ENCODE data around the gene ARL15.
"Not testable (repeated sequence)": the region's sequence is repeated elsewhere in the genome, so short reads cannot be mapped to it uniquely, and the experiment has no call there.

Gene ARL15

DNA sequence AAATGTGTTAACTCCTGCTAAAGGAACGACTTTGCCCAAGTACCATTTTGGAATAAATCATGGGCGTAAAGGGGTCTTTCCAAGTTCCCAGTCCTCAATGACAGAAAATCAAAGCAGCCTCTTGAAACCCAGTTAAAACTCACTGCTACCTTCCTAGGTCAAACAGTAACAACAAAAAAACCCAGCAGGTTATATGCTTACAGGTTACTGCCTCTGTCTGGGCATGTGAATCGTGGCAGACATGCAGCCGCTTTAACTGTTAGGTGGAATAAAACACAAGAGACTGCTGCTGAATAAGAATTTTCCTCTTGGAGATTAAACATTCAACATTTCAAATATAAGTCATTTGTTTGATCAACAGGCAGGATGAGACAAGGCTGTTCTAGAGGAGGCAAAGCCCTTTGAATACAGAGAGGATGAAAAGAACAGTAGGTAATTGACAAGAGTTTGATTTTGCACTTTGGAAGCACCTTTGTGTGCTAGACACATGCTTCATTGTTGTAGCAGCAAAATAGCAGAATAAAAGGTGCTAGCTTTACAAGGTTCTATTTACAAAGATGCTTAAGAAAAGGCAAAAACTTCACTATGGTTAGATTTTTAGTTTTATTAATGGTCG lies 430.6 kb downstream of the ARL15 start:
- no peak for DNase-seq

DNA sequence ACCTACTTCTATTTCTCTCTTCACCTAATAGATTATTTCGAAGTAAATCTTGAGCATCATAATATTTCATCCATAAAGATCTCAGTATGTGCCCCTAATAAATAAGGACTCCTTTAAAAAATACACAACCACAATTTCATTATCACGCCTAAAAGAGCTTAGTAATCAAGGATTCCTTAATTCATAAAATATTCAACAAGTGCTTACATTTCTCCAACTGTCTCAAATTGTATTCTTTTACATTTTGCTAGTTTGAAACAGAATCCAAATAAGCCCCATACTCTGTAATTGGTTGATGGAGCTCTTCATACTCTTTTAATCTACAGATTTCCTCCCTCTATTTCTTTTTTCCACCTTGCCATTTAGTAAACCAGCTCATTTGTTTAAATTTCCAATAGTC lies 432.4 kb downstream of the ARL15 start:
- no peak for DNase-seq

- DNase-seq, result no peak
These were observed 433.1 kb downstream of the ARL15 start for GRCh38 chr5:53877243-53877642.

DNA sequence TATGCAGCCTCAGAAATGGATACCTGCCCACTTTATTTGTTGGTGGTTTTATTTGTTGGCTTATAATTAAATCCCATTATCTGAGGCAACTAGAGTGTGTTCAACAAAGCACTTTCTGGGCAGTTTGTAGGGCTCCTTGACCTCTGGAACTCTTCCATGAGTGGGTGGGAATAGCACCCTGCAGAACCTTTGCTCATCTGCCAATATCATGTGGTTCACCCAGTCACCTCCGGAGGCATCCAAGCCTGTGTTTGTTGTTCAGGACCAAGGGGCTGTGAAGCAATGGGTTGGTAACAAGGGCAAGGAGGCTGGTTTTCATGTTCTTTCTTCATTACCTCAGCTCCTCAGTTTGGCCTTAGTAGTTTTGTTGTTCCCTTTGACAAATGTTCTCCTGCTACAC lies 436.0 kb downstream of the ARL15 start:
- DNase-seq, result no peak

GRCh38 chr5:53873235-53873634 lies 437.1 kb downstream of the ARL15 start:
- DNase-seq, result no peak

GRCh38 chr5:53871775-53872174 lies 438.6 kb downstream of the ARL15 start:
- no peak for DNase-seq

GRCh38 chr5:53871050-53871449 lies 439.3 kb downstream of the ARL15 start:
- DNase-seq, result no peak

- no peak for DNase-seq
These were observed 451.5 kb downstream of the ARL15 start for GRCh38 chr5:53858700-53859456.

- no peak for DNase-seq
These were observed 453.9 kb downstream of the ARL15 start for GRCh38 chr5:53856506-53856905.

DNA sequence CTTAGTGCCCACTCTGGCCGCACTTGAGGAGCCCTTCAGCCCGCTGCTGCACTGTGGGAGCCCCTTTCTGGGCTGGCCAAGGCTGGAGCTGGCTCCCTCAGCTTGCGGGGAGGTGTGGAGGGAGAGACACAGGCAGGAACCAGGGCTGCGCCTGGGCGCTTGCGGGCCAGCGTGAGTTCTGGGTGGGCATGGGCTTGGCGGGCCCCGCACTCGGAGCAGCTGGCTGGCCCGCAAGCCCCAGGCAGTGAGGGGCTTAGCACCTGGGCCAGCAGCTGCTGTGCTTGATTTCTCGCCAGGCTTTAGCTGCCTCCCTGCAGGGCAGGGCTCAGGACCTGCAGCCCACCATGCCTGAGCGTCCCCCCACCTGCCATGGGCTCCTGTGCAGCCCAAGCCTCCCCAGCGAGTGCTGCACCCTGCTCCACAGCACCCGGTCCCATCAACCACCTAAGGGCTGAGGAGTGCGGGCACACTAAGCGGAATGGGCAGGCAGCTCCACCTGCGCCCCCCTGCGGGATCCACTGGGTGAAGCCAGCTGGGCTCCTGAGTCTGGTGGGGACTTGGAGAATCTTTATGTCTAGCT lies 473.4 kb downstream of the ARL15 start:
- DNase-seq, result not testable (repeated sequence)

GRCh38 chr5:53834500-53834899 lies 475.9 kb downstream of the ARL15 start:
- DNase-seq, result no peak

Data from CD4-positive, alpha-beta T cell treated with Interferon alpha-2 for 1 hour (primary cell).